NCI-H748 (cell line): ENCODE data around the gene AVEN.
A peak's percentile ranks its signal among the peaks of the same experiment; 100 is the strongest.

ENCODE experiments used
- DNase-seq: peaks from one replicate; lab custom pipeline; 2025; ENCODE audit not compliant: unreplicated experiment; lab: John Stamatoyannopoulos, UW

The AVEN gene

DNA sequence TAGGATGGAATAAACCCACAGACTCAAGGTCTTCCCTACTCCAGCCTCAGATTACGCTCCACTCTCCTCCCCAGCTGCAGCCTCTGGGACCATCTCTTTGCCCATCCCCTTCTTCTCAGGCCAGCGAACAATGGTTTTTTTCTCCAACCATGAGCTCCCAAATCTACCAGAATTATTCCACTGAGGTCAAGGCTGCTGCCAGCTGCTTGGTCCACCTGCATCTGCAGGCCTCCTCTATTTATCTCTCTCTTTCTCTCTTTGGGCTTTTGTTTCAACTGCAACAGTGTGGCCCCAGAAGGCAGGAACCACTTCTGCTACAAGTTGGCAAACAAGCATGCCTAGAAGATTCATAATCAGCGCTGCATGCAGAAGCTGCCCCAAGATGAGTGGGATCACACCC, 51.6 kb downstream of the AVEN start:
- no peak for DNase-seq

DNA sequence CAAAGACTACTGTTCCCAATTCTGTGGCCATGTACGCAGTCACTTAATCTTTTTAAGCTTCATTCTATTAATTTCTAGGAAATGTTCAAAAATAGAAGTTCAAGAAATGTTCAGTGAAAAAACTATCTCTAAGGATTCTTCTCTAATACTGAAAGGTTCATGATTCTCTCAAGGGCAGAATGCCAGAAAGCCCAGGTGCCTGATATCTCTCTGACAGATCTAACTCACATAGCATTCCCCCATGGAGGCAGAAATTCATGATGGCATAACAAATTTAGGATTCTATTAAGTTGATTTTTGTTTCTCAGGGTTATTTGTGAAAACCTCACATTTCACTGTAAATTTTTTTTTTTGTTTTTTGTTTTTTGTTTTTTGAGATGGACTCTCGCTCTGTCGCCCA, 53.3 kb downstream of the AVEN start:
- DNase-seq: no peak

DNA sequence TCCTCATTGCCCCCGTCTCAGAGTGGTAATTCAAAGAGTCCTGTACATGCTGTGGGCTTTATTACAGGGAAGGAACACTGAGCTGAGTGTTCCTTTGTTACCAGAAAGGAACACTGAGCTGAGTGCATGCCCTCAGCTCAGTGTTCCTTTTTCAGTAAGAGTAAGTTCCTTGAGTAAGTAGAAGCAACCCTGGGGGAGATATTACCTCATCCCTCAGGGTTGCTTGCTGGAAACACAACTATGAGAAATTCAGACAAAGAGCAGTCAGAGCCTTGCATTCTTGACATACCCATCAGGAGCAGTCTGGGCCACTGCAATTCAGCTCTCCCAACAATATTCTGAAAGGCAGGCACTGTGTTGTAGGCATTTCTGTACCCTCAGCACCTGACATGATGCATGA, 53.7 kb downstream of the AVEN start:
- DNase-seq: no peak

GRCh38 chr15:33982516-33982915, 56.5 kb downstream of the AVEN start:
- no peak for DNase-seq

GRCh38 chr15:33980159-33980558, 58.8 kb downstream of the AVEN start:
- DNase-seq: no peak

GRCh38 chr15:33975022-33975565, 63.9 kb downstream of the AVEN start:
- DNase-seq: no peak

DNA sequence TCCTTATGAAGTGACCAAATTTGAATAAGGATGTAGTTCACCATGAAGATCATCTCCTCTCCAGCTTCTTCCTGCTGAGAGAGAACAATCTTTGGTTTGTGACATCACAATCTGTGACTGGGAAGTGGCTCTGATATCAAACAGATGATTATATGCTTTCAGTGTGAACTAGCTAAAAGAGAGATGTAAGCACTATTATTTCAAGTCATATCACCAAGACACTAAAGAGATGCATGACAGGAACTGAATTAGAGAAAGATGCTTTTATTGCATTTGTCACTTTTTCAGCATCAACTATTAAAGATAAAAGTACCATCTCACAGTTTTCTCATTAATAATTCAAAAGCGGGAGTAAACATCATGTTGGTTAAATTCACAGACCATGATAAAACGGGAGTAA, 67.2 kb downstream of the AVEN start:
- DNase-seq: peak; percentile 9

DNA sequence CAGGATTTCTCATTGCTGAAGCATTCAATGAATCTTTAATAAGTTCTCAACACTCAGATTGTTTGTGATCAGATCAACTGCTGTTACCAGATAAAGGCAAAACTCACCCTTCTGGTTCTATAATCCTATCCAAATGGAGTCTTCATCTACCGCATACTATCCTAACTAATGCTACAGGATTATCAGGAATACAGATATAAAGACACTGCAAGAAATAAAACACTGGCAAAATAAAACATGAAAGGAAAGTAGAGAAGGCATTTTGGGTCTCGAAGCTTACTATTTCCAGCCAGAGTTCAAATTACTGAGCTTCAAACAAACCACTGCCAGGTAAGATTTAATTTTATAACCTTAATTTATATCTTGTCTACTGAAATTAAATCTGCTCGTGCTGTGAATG, 70.2 kb downstream of the AVEN start:
- peak; percentile 29 for DNase-seq

- peak; percentile 88 for DNase-seq
These were observed 70.8 kb downstream of the AVEN start, which contains the start of gene CHRM5 for GRCh38 chr15:33968224-33968623. Gene CHRM5, plus strand, starts transcription at chr15:33968497. Its CDS starts 94,221 bp downstream, at chr15:34062718.

- DNase-seq: no peak
These were observed 74.4 kb downstream of the AVEN start for GRCh38 chr15:33964665-33965040.

- peak; percentile 41 for DNase-seq
These were observed 75.0 kb downstream of the AVEN start for GRCh38 chr15:33963831-33964664.

GRCh38 chr15:33960549-33960935, 78.5 kb downstream of the AVEN start:
- no peak for DNase-seq

- DNase-seq: peak; percentile 24
These were observed 79.0 kb downstream of the AVEN start for GRCh38 chr15:33959844-33960548.

DNA sequence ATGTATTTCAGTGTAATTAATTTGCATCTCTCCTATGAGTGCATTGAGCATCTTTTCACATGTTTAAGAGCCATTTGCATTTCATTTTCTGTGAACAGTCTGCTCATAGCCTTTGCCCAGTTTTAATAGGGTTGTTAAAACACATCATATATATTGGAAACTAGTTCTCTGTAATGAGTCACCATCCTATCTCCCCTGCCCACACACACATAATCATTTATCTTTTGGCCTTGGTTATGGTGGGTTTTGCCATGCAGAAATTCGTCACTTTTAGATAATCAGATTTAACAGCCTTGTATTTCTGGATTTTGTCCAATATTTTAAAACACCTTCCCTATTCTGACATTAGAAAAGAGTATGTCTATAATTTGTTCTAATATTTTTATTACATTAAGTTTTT, 82.6 kb downstream of the AVEN start:
- no peak for DNase-seq

DNA sequence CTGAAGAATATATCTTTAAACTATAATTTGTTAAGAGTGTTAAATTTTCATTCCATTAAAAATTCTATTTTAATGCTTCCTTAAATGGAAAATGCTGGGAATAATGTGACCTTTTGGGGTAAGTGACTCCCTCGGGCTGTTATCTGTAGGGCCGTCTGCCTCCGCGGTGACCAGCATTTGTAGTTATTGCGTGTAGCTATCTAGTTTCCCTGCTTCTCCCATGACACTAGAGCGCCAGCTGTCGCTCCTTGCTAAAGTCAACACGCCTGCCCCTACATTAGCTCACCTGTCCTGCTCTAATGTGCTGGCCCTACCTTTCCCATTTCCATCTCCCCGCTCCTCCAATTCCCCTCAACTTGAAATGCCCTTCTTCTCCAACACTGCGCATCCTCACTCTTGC, 83.1 kb downstream of the AVEN start:
- DNase-seq: peak; percentile 73

DNA sequence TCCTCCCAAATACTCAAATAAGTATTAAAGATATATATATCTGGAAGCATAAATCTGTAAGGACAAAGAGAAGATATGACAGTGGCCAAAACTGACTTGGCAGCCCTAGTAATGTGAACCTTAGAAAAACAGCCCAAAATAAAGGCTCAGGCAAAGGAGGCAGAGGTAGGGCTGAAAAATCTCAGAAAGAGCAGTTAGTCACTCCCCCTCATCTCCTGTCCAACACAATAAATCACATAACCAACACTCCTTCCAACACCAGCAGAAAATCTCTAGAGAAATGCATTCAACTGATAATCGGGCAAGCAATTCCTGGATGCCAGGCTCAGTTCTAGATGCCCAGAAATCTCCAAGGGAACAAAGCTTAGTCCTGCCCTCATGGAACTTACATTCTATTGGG, 92.9 kb downstream of the AVEN start:
- DNase-seq: no peak

DNA sequence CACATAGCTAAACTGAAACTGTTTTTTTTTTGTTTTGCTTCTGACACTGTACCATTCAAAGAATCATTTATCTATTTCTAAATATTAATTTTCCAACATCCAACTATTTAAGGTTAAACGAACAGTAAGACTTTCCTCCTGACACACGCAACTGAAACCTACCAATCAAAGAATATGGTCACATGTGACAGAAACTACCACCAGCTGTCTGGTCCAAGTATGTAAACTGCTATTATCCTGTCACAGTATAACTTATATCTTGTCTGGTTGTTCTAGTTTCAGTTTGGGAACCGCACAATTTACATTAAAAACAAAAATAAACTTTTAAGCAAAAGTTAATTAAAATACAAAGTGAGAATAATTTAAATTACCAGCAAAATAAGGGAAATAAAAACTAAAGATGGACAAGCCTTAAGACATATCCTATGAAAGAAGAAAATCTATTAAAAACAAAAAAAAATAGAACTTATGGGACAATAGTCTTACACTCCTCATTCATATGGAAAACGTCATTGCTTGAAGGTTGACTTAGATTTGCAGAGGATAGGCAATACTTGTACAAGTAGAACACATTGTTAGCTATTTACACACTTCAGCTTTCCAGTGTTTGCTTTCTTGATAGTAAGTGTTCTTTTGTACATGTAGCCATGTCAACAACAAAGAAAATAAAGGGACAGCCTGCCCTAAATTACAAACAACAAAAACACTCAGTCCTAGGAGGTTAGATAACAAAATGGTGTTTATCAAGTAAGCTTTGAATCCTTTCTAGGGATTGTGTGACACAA, 97.5 kb downstream of the AVEN start:
- peak; percentile 49 for DNase-seq

DNA sequence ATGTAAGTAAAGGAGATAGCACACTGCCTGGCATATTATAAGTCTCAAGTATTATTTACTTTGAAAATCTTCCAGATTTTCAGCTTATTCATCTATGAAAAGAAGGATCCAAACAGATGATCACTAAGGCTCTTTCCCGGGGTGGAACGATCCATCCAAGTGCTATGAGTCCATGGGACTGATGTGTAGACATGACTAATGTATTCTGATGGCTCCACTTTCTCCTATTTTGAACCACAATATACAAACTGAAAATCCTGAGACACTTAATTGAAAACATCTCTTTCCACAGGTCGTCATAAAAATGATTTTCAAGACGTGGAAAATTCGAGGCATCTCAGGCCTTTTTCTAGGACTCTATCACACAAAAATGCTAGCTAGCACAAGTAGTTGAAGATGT, 104.1 kb downstream of the AVEN start:
- DNase-seq: no peak

- DNase-seq: no peak
These were observed 104.6 kb downstream of the AVEN start for GRCh38 chr15:33934396-33934795.

GRCh38 chr15:33932734-33933133, 106.3 kb downstream of the AVEN start:
- no peak for DNase-seq

DNA sequence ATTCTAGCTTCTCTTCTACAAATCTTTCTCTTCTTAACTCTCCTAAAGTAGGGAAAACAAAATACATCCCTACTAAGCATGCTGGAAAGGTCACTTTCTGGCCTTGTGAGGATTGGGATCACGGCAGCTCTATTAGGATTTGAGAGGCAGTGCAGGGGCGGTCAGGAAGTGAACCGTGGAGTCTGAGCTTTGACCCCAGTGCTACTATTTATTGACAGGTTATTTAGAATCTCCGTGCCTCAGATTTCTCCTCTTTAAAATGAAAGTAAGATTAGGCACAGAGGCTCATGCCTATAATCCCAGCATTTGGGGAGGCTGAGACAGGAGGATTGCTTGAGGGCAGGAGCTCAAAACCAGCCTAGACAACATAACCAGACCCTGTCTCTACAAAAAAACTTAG, 112.7 kb downstream of the AVEN start:
- DNase-seq: no peak
